Right lobe of liver (tissue), 4 donors: Measurements from ENCODE around the gene PCDHAC2.

ENCODE experiments used
- CTCF ChIP-seq, 4 donors: fragments of 200-600 bp in 3 of 4; fragments of 450-650 bp in 1 of 4; IDR thresholded peaks; one replicate each; pipeline versions ENCODE4 v1.5.1 to v1.8.0; 2016 to 2022; ENCODE audit warnings: antibody characterized with exemption in 4 of 4, mild to moderate bottlenecking in 2 of 4
- POLR2A ChIP-seq: fragments of 450-650 bp; IDR thresholded peaks from one replicate; pipeline ENCODE4 v1.6.1; 2017; ENCODE audit warnings: antibody characterized with exemption, mild to moderate bottlenecking
- donor health status: DM: no; HTN: no; CAD: no.
- donor health status: DM: no; HTN: no; CAD: no.
- donor health status: DM: no; HTN: yes; CAD: no.

- no peak for TF ChIP-seq POLR2A
- no peak for TF ChIP-seq CTCF (IDR thresholded peaks at IDR 0.05)
Observed at GRCh38 chr5:141007791-141008190, 41.5 kb downstream of the PCDHAC2 start.
